Activated CD4-positive, CD25-positive, alpha-beta regulatory T cell (primary cell): ENCODE measurements around the gene ZSCAN5B.

Experiments
- DNase-seq, 4 experiments: peaks; one replicate each; lab custom pipeline; 2025; lab: John Stamatoyannopoulos, UW

Gene ZSCAN5B

DNA sequence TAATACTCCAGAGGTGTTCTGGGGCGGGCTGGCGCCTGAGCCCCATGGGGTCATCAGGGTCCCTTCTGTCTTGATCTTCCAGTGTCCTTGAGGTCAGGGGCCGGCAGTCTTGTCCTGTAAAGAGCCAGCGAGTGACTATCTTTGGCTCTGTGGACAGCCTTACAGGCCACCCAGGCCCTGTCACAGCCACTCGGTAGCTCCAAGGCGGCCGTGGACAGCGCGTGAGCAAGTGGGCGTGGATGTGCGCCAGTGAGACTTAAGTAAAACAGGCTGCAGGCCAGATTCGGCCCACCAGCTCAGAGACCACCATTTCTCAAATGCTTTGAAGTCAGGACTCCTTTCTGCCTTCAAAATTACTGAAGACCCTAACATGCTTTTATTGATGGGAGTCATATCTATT, 52.8 kb downstream of the ZSCAN5B start:
- no peak for DNase-seq

DNA sequence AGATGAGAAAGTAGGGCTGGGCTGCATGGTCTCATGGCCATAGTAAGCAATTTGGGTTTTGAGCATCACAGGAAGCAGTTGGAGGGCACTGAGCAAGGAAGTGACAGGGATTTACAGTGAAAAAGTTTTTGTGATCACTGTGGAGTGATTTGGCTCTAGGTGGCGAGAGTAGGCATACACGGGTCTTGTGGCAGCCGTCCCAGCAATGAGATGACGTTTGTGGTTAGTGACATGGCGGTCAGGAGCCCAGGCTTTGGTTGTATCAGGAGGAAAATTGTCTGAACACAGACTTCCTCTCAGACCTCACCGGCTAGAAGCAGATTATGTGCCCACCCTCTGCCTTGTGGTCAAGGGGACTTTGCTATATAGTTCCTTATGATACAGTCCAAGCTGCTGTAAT, 53.2 kb downstream of the ZSCAN5B start:
- DNase-seq = no peak

DNA sequence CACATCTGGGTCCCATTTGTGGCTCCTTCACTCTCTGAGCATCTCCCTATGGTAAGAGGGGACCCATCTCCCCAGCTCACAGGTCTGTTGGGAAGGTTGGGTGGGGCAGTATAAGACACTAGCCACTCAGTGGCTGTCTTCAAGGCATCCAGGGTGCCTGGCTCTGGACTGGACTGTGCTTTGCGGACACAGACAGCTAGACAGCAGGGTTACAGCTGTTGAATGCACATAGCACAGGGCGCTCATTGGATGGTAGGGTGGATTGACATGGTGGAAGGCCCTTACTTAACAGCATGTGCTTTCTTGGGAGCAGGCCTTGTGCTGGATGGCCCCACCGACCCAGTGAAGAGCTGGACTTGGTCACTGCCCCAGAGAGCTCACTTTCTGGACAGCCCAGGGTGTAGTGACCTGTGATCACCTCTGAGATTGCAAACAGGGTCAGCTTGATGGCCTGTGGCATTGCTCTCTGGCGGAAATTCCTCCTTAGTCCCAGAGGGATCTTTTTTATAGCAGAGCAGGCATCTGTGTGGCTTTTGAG, 54.6 kb downstream of the ZSCAN5B start:
- DNase-seq = no peak

DNA sequence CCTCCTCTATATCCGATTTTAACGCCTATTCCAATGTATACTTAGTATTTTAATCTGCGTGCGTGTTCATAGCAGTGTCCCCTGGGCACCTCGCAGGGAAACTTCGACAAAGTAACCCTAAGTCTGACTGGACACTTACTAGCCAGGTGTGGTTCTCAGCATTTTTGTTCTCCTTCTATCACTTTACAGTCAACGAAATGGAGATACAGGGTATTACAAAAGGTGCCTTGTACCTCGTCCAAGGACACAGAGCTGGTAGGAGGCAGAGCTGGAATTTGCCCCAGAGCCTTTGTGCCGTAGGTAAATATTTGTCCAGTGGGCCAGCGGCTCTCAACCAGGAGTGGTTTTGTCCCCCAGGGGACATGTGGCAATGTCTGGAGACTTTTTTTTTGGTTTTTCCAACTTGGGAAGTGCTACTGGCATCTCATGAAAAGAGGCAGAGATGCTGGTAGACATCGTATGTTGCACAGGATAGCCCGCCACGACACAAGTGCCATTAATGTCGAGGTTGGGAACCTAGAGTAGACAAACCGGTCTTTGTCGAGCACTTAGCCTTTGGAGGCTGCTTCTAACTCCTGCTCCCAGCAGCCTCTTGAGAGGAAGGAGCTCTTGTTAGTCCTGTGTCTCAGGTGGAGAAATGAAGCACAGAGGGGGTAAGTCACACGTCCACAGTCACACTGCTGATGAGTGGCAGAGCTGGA, 55.3 kb downstream of the ZSCAN5B start:
- DNase-seq = no peak

DNA sequence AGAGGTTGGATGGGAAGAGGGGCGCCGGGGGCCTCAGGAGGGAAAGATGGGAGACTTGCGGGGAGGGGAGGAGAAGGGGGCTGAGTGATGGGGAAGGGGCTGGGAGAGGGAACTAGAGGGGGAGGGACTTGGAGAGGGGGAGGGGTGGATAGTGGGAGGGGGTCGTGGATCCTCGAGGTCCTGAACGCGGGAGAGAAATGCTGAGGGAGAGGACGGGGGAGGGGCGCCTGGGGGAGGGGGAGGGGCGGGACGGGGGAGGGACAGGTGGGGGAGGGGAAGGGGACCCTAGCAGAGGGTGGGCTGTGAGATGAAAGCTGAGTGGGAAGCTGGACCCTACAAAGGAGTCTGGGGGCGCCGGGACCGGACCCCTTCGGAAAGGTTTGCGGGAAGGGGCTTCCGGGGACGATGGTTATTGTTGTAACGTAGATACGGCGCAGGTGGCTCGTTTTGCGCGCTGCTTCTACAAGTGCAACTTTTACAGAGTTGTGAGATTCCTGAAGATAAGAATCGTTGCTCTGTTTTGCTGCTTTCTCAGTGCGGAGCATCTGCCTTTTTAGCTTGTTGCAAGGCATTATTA, 56.1 kb downstream of the ZSCAN5B start:
- no peak for DNase-seq

DNA sequence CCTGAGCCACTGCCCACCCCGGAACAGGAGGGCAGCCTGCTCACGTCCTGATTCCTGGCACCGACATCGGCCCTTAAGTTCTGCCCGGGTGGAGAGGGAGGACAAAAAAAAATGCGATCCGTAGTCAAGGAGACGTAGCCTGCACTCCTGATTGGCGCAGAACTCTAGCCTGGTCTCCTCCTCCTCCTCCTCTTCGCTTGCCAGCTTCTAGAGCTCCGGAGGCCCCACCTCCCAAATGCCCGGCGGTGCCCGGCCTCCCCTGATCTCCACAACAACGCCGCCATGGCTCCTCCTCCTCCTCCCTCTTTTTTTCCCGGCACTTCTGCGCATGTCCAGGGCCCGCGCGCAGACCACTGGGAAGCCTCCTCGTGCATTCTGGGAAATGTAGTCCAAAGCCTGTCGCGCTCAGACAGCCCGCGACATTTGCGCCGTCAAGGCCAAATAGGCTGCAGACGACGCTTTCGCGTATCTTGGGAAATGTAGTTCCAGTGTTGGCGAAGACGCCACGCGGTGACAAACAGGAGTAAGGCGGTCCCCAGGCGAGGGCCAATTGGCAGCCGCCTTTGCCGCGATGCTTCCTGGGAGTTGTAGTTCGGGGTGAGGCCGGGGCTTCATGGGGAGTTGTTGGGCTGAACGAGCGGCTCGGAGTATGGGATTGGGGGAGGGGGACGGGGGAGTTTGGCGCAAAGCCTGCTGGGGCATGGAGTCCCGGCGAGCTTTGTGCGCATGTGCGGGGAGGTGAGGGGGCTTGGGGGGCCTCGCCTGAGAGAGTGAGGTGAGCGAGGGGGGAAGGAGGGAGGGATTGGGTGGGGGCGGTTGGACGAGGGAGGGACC, 56.8 kb downstream of the ZSCAN5B start, which contains the start of gene ZNF444:
ZNF444 (plus strand) TSS at position 705 of the 834 bp plus-strand sequence. CDS start 5,625 bp downstream, outside the sequence.
- DNase-seq = peak; percentile 99 to 100 (median 99)

DNA sequence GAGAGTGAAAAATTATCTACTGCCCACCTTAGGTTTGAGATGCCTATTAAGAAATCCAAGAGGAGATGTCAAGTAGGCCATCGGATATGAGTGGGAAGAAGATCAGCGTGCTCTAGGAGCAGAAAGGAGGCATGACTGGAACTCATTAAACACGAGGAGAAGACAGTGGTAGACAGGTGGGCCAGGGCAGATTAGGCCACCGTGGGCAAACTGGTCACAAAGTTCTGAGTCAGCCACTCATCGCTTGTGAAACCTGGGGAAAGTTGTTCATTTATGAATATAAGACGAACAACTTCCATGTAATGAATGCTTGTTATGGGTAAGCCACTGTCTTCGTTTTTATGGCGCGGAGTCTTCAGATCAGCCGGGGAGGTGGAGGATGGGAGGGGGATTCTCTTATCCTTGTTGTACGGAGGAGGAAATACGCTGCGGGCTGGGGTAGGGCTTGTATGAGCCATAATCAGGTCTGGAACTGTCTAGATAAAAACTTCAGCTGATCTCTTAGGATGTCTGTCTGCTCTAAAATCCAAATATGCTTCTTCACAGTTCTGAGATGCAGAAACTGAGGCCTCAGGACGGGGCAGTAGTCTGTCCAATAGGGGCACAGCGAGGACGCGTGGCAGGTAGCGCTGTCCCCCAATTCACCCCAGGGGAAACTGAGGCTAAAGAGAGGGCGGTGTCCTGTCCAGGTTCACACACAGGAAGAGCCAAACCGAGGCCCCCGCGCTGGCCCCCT, 57.6 kb downstream of the ZSCAN5B start:
- DNase-seq = no peak
